Measurements from ENCODE around the gene MMEL1. TPM values are rescaled to one million over a fixed set of nuclear protein-coding genes. Genes with fewer than 3 reads are reported as not detected.

Gene MMEL1
- total RNA-seq, 1 experiment from 2014 or later, result not detected

- no peaks in the 10 kb centered on the region for H3F3A ChIP-seq (ENCODE audit: low read length, unreplicated experiment)
- intact Hi-C loops (cut with micrococcal nuclease), result no loop called here
- H3K4me2 ChIP-seq (ENCODE audit: low read length), result no peak overlapping the region
- DNase-seq (no peak), ATAC-seq (no peak)
- H3K27ac ChIP-seq (ENCODE audit: low read length), result no peak overlapping the region
- POLR2A ChIA-PET (ENCODE audit: unreplicated experiment), result no interaction called here
- no peaks in the 10 kb centered on the region for H3K79me2 ChIP-seq (ENCODE audit: low read length)
- H3K4me1 ChIP-seq (ENCODE audit: insufficient read depth, low read length), result no peaks in the 10 kb centered on the region
- no peak overlapping the region for H3K9ac ChIP-seq (ENCODE audit: low read length)
- no TSS peak for BruUV-seq (replicated peaks)
- H4K20me1 ChIP-seq (ENCODE audit: low read length), result no peaks in the 10 kb centered on the region
- H3K4me3 ChIP-seq (ENCODE audit: low read length), result no peak overlapping the region
- CTCF ChIA-PET, result no interaction called here
- H3K9me2 ChIP-seq (replicated peaks; ENCODE audit: low read length), result no peaks in the 10 kb centered on the region
- H3K36me3 ChIP-seq (ENCODE audit: low read depth, low read length), result no peaks in the 10 kb centered on the region
- no peak for TF ChIP-seq EZH2phosphoT487 (IDR thresholded peaks at IDR 0.05; ENCODE audit: borderline replicate concordance, low read length)
- TF ChIP-seq EZH2 (IDR thresholded peaks at IDR 0.05; ENCODE audit: low read length, unreplicated experiment), result no peak
- TF ChIP-seq CTCF (conservative IDR thresholded peaks at IDR 0.05; ENCODE audit: low read depth, low read length), result no peak
- H3K9me3 ChIP-seq (ENCODE audit: low read length), result no peaks in the 10 kb centered on the region
- no peak overlapping the region for H2AFZ ChIP-seq (ENCODE audit: low read length)
- peaks cover 15% of the 10 kb centered on the region; the same call in 1 of the 2 replicates for H3K27me3 ChIP-seq (ENCODE audit: low read length)
Observed at GRCh38 chr1:2610036-2610959, 22.5 kb downstream of the MMEL1 start.

GRCh38 chr1:2609319-2610035 lies 23.3 kb downstream of the MMEL1 start:
- H3F3A ChIP-seq (ENCODE audit: low read length, unreplicated experiment), result no peaks in the 10 kb centered on the region
- CTCF ChIA-PET, result no interaction called here
- POLR2A ChIA-PET (ENCODE audit: unreplicated experiment), result no interaction called here
- no peaks in the 10 kb centered on the region for H3K36me3 ChIP-seq (ENCODE audit: low read depth, low read length)
- H4K20me1 ChIP-seq (ENCODE audit: low read length), result no peaks in the 10 kb centered on the region
- intact Hi-C loops (cut with micrococcal nuclease), result no loop called here
- H2AFZ ChIP-seq (ENCODE audit: low read length), result no peak overlapping the region
- no peak overlapping the region for H3K4me2 ChIP-seq (ENCODE audit: low read length)
- no peaks in the 10 kb centered on the region for H3K9me2 ChIP-seq (replicated peaks; ENCODE audit: low read length)
- H3K9ac ChIP-seq (ENCODE audit: low read length), result no peak overlapping the region
- no peaks in the 10 kb centered on the region for H3K4me1 ChIP-seq (ENCODE audit: insufficient read depth, low read length)
- H3K9me3 ChIP-seq (ENCODE audit: low read length), result no peaks in the 10 kb centered on the region
- H3K79me2 ChIP-seq (ENCODE audit: low read length), result no peaks in the 10 kb centered on the region
- BruUV-seq (replicated peaks), result no TSS peak
- TF ChIP-seq EZH2 (IDR thresholded peaks at IDR 0.05; ENCODE audit: low read length, unreplicated experiment) (no peak), CTCF (conservative IDR thresholded peaks at IDR 0.05; ENCODE audit: low read depth, low read length) (no peak), EZH2phosphoT487 (IDR thresholded peaks at IDR 0.05; ENCODE audit: borderline replicate concordance, low read length) (no peak)
- H3K27me3 ChIP-seq (ENCODE audit: low read length), result peaks cover 7% of the 10 kb centered on the region; the same call in 1 of the 2 replicates
- no peak overlapping the region for H3K27ac ChIP-seq (ENCODE audit: low read length)
- no peak for ATAC-seq
- DNase-seq, result no peak
- no peak overlapping the region for H3K4me3 ChIP-seq (ENCODE audit: low read length)
